Stimulated activated CD4-positive, alpha-beta T cell treated with anti-CD3 and anti-CD28 coated beads, Interleukin-12 subunit alpha, Interleukin-12 subunit beta, amount 100 ng/mL, for 48 hours (primary cell): ENCODE measurements around the gene ZNF248.
"Not testable (repeated sequence)": the region's sequence is repeated elsewhere in the genome, so short reads cannot be mapped to it uniquely, and the experiment has no call there.

Source experiments
- DNase-seq, 3 donors: peaks; one replicate each; pipeline ENCODE4 v3.0.0-alpha.2; 2020; ENCODE audit warnings: low read depth in 2 of 3, low spot score in 1 of 3

Gene ZNF248

DNA sequence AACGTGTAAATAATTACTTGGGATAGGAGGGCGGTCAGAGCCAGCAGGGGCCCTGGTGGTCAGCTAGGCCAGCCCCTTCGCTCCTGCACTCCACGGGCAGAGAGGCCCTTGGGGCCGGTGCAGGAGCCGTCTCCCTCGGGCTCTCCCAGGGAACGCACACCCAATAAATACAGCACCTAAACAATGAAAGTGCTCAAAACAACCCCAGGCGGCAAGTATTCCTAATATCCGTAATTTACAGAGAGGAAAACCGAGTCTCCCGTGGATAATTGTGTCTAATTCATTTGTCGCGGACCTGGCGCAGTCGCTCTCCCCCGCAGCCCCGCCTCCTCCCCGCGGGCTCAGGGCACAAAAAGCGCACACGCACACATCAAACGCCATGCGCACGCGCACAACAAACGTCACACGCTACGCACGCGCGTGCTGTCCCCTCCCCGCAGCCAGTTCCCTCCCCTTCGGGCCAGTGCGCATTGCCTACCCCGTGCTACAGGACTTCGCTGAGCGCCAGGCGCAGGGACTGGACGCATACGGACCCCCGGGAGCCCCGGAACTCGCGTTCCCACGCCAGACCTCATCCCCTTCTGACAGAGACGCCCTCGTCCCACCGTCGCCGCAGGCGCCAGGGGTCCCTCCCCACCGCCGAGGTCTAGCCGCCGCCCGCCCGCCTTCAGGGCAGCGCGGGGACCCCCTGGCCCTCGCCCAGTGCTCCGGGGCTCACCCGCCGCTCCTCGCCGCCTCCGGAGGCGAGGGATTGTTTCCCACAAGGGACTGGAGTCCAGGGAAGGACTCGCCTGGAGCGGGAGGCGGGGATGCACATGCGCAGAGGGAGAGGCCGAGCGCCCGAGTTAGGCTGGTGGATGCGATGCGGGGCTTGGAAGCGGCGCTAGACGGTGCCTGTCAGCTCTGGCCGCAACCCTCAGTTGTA lies at the start of gene ZNF248:
ZNF248 (minus strand) TSS at position 324 of the 925 bp plus-strand sequence. CDS start 1,300 bp downstream, outside the sequence.
- DNase-seq, result peak; percentile 84 to 91 (median 87)

GRCh38 chr10:37906382-37906781 lies 49.0 kb upstream of the ZNF248 start:
- no peak for DNase-seq

DNA sequence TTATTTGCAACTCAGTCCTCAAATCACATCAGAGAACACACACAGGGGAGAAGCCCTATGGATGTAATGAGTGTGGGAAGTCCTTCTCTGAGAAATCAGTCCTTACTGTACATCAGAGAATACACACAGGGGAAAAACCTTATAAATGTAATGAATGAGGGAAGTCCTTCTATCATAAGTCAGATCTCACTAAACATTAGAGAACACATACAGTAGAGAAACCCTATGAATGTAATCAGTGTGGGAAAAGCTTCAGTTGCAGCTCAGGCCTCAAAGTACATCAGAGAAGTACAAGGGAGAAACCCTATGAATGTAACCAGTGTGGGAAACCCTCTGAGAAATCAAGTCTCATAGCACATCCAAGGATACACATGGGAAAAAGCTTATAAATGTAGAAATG lies 39.0 kb upstream of the ZNF248 start:
- DNase-seq, result no peak

DNA sequence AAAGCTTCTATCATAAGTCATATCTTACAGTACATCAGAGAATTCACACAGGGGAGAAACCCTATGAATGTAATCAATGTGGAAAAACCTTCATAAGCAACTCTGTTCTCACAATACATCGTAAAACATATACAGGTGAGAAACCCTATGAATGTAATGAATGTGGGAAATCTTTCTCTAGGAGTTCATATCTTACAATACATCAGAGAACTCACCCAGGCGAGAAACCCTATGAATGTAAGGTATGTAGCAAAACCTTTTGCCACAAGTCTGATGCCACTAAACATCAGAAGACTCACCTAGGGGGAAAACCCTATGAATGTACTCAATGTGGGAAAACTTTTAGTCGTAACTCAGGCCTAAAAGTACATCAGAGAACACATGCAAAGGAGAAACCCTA lies 38.3 kb upstream of the ZNF248 start:
- no peak for DNase-seq

DNA sequence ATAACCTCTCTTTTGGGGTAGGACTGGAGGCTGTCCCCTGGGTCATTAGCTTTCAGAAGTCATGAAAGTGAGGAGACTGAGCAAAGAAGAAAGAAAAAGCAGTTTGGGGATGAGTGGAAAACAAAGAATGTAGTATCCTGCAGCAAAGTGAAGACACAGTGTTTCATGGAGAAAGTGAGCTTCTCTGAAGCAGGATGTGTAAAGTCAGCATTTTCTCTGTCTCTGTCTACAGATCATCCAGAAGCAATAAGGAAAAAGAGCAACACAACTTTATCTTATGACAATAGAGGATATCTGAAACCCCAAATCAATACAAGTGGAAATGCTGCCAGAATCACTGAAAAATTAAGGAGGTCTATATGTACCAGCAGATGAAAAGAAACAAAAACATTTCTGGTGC lies 28.4 kb upstream of the ZNF248 start:
- no peak for DNase-seq

DNA sequence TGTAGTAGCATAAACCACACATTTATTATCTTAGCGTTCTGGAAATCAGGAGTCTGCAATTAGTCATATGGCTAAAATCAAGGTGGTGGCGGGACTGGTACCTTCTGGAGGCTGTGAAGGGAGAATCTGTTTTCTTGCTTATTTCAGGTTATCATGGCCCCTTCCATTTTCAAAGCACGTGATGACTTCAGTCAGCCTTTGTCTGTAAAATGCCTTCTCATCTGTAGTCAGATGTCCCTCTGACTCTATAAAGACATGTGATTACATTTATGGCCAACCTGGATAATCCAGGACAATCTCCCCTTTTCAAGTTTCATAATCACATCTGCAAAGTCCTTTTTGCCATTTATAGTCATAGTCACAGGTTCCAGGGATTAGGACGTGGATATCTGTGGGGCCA lies 15.5 kb upstream of the ZNF248 start:
- DNase-seq, result no peak

GRCh38 chr10:37872283-37872682 lies 14.9 kb upstream of the ZNF248 start:
- no peak for DNase-seq

- no peak for DNase-seq
Observed at GRCh38 chr10:37871568-37872251, 14.3 kb upstream of the ZNF248 start.

GRCh38 chr10:37871143-37871542 lies 13.7 kb upstream of the ZNF248 start:
- no peak for DNase-seq

- no peak for DNase-seq
Observed at GRCh38 chr10:37868796-37869195, 11.4 kb upstream of the ZNF248 start.

GRCh38 chr10:37865957-37866803 lies 8.8 kb upstream of the ZNF248 start:
- DNase-seq, result no peak

- no peak for DNase-seq
Observed at GRCh38 chr10:37865264-37865663, 7.9 kb upstream of the ZNF248 start.

DNA sequence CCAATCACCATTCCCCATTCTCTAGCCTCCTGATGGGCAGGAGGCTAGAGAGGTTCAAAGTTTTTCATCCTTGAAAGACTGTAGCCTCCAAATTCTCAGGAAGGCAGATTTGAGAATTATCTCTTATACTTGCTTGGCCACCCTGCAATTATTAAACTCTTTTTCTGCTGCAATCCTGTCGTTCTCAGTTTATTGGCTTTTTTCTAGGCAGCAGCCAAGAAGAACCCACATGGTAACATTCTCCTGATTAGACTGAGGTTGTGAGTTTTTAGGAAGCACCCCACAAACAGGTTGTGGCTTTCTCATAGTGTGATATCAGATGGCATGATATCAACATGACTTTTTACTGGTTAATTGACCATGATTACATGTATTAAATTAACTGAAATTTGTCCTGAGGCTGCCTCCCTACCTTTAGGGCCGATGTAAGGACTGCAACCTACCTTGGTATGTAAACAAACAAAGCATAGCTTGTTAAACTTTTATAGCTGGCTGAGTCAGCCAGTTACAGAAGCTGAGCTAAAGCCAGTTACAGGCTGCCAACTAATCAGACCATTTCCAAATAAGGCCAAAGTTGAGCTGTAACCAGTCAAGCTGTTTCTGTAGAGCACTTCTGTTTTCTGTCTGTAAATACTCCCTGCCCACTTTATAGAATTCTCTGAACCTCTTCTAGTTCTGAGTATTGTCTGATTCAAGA lies 3.2 kb upstream of the ZNF248 start:
- no peak for DNase-seq

DNA sequence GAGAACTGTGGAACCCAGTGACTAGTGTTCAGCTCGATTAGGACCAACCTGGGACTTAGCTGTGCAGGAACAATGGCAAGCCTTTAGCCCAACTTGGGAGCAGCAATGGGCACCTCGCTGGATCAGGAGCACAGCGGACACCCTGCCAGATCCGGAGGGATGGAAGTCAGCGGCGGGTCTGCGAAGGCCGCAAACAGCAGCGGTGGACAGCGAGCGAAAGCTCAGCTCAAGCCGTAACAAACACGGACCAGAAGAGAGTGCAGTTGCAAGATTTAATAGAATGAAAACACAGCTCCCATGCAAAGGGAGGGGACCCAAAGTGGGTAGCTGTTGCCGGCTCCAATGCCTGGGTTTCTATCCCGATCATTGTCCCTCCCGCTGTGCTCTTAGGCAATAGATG lies 1.9 kb upstream of the ZNF248 start:
- DNase-seq, result not testable (repeated sequence)

- peak in 2 of 3 donors; percentile 6 to 12 for DNase-seq
Observed at GRCh38 chr10:37856881-37857286, 526 bp downstream of the ZNF248 start.

GRCh38 chr10:37855636-37856035 lies 1.8 kb downstream of the ZNF248 start:
- no peak for DNase-seq

DNA sequence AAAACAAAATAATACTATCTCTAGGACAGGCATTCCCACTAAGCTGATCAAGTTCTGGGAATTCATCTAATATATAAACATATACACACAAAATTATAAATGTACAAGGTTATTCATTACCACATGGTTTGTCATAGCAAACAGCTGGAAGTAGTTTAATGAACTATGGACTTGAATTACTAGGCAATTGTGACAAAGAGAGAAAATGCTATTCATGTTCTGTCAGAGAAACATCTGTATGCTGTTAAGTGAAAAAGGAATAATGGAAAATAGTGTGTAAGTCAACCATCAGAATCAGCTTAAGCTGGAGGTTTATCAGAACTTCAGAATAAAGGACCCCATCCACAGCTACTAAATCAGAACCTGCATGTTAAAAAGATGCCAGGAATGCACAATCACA lies 2.8 kb downstream of the ZNF248 start:
- no peak for DNase-seq

GRCh38 chr10:37844644-37845043 lies 12.8 kb downstream of the ZNF248 start:
- DNase-seq, result no peak

DNA sequence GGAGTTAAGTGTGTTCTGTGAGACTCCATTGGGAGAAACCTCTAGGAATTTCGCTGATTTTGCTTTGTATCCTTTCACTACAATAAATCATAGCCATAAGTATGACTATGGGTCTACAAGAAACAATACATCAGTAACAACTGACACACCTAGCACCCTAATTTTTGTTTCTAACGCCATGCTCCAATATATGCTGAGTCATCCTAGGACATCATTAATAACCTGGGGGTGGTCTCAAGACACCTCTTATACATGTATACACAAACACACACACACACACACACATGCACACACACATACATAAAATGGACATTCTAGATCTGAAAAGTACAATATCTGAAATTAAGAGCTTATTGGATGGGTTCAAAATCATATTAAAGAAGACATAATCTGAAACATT lies 18.2 kb downstream of the ZNF248 start:
- DNase-seq, result no peak

GRCh38 chr10:37831495-37832333 lies 25.7 kb downstream of the ZNF248 start:
- no peak for DNase-seq
